Activated CD8-positive, alpha-beta memory T cell treated with anti-CD3 and anti-CD28 coated beads, Interleukin-2, amount 50 U/mL, for 24 hours (primary cell): Measurements from ENCODE around the gene ASPM.

Source experiments
- DNase-seq: peaks from one replicate; pipeline ENCODE4 v3.0.0-alpha.2; 2020; ENCODE audit errors: extremely low read depth

ASPM gene

GRCh38 chr1:197146101-197147095 lies at the start of gene ASPM:
Gene ASPM, minus strand, starts transcription at chr1:197146669. Its CDS starts 232 bp downstream, at chr1:197146437.
- peak; percentile 85 for DNase-seq

- DNase-seq = no peak
Observed at GRCh38 chr1:197195100-197195499, 48.6 kb upstream of the ASPM start.

GRCh38 chr1:197184190-197184589 lies 37.7 kb upstream of the ASPM start:
- DNase-seq = no peak

GRCh38 chr1:197183195-197183748 lies 36.8 kb upstream of the ASPM start:
- DNase-seq = no peak

GRCh38 chr1:197182716-197183115 lies 36.2 kb upstream of the ASPM start:
- DNase-seq = no peak

- no peak for DNase-seq
Observed at GRCh38 chr1:197181982-197182381, 35.5 kb upstream of the ASPM start.

- no peak for DNase-seq
Observed at GRCh38 chr1:197180252-197180878, 33.9 kb upstream of the ASPM start.

GRCh38 chr1:197178998-197179397 lies 32.5 kb upstream of the ASPM start:
- no peak for DNase-seq

GRCh38 chr1:197174818-197175217 lies 28.3 kb upstream of the ASPM start:
- DNase-seq = no peak

- DNase-seq = no peak
Observed at GRCh38 chr1:197173571-197174507, 27.4 kb upstream of the ASPM start.

- DNase-seq = no peak
Observed at GRCh38 chr1:197171531-197171930, 25.1 kb upstream of the ASPM start.

GRCh38 chr1:197170538-197170937 lies 24.1 kb upstream of the ASPM start:
- DNase-seq = no peak

GRCh38 chr1:197159461-197159860 lies 13.0 kb upstream of the ASPM start:
- DNase-seq = no peak

- DNase-seq = no peak
Observed at GRCh38 chr1:197156692-197157091, 10.2 kb upstream of the ASPM start.

GRCh38 chr1:197152662-197153061 lies 6.2 kb upstream of the ASPM start:
- DNase-seq = no peak

- no peak for DNase-seq
Observed at GRCh38 chr1:197151185-197151584, 4.7 kb upstream of the ASPM start.

GRCh38 chr1:197150336-197151005 lies 4.0 kb upstream of the ASPM start:
- DNase-seq = no peak

GRCh38 chr1:197149340-197149739 lies 2.9 kb upstream of the ASPM start:
- DNase-seq = no peak

- DNase-seq = no peak
Observed at GRCh38 chr1:197145446-197146024, 934 bp downstream of the ASPM start.

- DNase-seq = no peak
Observed at GRCh38 chr1:197144570-197145325, 1.7 kb downstream of the ASPM start.
